HG03139 (cell line): ENCODE measurements around the gene PDZD8.
"Not testable (repeated sequence)": the region's sequence is repeated elsewhere in the genome, so short reads cannot be mapped to it uniquely, and the experiment has no call there.

Source experiments
- ATAC-seq: cut with Tn5 transposase; IDR thresholded peaks from one replicate; pipeline ENCODE4 v1.9.1; 2021; ENCODE audit not compliant: unreplicated experiment

Gene PDZD8

DNA sequence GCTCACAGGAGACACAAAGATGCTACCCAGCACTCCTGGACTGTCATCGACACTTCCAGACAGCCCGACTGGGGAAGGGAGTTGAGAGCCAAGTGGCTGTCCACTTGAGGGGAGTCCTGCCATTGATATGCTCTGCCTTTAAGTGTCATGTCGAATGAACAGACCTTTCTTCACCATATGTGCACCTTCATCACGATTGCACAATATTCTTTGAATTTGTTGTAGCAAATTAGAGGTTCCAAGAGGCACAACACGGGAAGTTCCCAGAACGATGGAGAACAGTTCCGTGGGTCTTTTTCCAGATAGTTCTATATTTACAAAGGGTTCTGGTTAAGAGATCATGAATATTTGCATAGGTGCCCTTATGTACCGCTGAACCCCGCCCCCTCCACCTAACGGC lies 118.3 kb downstream of the PDZD8 start:
- ATAC-seq, result no peak

DNA sequence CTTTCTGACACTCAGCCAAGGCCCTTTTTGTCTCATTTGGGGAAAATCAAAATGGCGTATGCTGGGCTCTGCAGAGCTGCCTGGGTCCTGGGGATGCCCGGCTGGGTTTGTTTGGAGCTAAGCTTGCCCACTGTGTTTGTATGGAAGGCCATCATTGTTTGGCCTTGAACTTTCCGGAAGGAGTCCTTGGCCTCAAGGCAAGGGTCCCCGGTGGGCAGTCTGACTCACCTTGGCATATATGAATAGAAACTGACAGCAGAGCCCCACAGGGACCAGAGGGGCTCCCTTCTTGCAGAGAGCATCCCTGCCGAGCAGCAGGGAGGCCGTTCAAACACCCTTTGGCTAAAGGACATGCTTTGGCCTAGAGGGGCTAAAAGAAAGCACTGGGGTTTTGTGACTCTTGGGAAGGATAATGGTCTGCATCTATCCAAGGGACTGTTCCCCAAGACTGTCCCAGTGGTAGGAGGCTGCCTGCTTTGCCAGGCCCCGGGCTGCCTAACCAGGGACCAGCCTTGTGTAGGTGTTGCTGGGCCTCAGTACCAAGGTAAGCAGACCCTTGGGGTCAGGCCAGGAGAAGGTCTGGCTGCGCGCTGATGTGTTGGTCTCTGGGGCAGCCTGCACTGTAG lies 119.3 kb downstream of the PDZD8 start:
- no peak for ATAC-seq

DNA sequence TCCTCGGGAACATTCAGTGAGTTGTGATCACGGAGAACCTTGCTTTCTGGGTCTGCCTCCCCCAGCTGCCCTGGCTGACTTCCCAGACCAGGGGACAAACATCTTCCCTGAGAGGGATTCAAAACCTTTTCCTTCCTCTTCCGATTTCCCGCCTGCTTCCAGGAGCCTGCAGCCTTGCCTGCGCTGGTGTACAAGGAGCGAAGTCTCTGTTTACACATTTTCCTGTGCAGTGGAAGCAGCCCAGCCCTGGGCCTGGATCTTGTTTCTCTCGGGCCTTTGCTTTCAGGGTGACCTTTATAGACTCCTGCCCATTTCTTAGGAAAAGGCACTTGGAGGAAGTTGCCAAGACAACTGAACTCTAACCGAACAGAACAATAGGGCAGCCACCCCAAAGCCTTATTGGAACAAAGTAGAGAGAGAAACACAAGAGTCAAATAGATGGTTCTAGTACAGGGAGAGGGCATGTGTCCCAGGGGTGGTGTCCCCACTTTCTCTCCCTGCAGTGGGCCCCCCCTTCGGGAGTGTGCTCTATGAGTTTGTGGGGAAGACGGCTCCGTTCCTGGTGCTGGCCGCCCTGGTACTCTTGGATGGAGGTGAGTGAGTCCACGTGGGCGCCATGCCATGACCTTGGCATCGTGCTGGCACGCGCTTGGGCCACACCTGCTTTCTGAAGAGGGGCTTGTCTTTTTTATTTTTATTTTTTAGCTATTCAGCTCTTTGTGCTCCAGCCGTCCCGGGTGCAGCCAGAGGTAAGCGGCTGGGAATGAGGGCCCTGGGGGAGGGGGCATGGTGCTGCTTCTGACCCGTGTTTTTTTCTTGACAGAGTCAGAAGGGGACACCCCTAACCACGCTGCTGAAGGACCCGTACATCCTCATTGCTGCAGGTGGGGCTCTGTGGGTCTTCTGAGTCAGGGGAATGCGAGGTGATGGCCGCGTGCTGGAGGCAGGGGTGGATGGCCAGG lies 120.2 kb downstream of the PDZD8 start:
- ATAC-seq, result no peak

DNA sequence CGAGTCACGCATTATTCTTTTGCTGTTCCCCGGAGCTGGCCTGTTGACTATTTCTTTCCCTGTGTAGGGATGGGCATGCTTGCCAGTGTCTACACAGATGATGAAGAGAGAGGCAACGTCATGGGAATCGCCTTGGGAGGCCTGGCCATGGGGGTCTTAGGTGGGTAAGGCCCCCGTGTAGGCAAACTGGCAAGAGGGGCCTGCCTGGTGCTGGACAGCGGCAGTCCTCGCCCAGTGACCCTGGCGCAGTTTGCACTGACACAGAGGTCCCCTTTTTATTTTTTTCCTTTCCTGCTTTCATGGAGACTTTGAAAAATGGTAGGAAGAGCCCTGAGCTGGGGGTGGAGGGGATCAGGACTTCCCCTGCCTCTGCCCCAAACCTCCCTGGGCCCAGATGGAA lies 120.9 kb downstream of the PDZD8 start:
- no peak for ATAC-seq

DNA sequence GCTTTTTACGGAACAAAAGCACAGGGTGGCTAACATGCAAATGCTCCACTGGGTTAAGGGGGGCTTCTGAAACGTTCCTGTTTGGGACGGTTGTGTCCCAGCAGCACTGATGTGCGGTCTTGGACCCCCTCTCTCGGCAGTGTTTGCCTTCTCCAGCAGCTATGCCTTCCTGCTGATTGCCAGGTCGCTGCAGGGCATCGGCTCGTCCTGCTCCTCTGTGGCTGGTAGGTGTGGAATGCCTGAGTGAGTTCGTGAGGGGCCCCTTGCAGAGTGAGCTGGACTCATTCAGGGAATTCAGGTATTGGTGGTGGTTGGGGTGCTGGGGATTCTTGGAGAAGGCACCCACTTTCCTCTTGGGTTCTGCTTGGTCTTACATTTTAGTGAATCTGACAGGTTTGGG lies 121.3 kb downstream of the PDZD8 start:
- no peak for ATAC-seq

DNA sequence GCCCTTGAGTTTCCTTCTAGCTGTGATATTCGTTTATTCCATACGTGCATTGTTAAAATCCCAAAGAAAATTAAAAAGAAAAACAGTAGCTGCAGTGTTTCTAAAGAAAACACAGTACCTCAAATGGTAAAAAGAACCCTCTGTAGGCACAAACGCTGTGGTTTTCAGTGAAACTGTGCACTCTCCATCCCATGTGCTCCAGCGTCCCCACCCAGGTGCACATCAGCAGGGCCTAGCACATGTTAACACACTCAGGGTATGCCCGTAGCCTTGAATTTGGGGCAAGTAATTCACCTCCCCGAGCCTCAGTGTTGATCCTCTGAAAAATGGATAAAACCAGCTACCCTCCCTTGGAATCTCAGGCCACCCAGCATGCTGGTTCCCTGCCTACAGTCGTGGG lies 124.8 kb downstream of the PDZD8 start:
- no peak for ATAC-seq

DNA sequence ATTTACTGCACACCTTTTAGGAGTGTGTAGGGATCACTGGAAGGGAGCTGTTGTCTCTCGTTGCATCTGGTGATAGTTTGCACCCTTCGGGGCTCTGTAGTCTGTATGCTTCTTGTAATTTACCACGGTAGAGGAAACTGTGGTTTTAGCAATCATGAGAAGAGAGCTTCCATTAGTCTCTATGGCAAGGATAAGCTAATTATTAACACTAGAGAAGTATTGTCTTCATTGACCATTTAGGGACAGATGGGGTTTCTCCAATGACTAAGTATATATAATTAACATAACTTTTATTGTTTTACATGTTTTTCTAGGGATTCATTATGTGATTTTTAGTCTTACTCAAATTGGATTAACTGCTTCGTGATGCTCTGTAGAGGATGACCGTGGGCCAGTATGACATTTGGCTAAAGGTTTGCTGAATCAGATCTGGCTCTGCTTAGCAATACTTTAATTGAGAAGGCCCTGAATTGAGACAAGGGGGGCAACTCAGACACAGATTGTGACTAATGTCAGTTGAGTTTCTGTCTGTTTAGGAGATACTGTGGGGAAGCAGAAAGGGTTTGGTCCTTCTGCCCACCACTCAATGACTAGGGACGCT lies 125.6 kb downstream of the PDZD8 start:
- ATAC-seq, result no peak

DNA sequence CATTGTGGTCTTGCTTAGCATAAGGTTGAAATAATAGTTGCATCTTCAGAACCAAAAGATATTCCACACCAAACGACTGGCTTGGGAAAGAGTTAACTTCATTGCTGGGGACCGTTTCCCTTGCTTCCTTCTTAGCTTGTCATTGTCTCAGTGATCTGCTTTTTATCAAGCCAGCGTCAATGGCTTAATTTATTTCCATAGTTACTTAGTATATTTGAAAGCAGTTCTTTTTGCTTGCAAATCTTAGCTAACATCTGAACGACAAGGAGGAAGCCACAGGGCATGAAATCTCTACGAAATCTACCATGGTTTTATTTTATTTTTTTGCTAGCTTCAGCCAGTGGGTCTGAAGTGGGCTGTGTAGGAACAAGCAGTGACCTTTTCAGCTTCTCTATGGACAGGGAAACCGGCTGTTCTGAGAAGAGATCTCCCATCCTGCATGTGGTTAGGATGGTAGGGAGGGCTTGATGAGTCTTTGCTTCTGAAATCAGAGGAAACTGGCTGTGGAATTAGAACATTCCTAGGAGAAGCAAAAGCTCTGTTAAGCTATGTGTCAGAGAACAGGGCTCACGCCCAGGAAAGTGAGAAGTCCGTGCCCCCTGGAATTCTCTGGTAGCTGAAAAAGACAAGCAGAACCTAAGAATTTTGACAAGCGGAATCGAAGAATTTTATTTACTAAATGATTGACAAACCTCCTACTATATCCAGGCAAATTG lies 126.3 kb downstream of the PDZD8 start:
- no peak for ATAC-seq

DNA sequence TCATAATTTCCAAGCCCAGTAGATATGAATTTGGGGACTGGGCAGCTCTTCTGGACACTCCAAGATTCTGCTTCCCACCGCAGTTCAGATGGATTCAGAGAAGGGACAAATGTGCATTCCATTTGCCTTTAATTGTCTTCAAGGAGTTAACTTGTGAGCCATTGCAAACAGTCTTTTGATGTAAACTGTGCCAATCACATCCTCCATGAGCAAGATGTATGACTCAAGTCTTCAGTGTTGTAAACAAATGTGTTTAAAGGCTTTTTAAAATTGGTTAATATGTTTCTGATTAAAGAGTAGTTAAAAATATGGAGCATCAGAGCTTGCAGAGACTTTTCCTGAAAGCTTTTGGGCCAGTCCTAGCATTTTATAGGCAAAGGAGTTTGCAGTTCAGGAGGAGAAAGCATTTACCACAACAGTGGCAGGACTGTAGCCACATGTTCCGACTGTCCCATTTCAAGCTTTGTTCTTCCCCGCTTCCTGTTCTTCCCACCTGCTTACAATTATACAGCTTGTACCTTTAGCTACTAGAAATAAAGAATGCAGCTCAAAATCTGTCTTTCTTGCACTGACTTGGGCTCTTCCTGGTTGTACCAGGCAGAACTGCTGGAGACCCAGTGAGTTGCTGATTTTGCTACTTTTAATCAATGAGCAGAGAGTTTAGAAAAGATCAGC lies 128.1 kb downstream of the PDZD8 start:
- no peak for ATAC-seq

DNA sequence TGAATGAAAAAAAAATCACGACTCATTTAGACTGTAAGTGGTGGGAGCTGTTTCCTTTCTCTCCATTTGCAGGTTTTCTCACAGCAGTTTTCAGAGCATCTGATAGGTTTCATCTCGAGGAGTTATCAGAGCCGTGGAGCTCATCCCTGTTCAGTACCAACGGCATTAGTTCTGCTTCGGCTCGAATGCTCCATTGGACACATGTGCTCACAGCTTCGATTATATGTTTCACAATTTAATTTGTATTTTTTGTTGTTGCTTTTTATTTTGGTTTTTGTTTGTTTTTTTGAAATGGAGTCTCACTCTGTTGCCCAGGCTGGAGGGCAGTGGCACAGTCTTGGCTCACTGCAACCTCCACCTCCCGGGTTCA lies 132.8 kb downstream of the PDZD8 start:
- no peak for ATAC-seq

DNA sequence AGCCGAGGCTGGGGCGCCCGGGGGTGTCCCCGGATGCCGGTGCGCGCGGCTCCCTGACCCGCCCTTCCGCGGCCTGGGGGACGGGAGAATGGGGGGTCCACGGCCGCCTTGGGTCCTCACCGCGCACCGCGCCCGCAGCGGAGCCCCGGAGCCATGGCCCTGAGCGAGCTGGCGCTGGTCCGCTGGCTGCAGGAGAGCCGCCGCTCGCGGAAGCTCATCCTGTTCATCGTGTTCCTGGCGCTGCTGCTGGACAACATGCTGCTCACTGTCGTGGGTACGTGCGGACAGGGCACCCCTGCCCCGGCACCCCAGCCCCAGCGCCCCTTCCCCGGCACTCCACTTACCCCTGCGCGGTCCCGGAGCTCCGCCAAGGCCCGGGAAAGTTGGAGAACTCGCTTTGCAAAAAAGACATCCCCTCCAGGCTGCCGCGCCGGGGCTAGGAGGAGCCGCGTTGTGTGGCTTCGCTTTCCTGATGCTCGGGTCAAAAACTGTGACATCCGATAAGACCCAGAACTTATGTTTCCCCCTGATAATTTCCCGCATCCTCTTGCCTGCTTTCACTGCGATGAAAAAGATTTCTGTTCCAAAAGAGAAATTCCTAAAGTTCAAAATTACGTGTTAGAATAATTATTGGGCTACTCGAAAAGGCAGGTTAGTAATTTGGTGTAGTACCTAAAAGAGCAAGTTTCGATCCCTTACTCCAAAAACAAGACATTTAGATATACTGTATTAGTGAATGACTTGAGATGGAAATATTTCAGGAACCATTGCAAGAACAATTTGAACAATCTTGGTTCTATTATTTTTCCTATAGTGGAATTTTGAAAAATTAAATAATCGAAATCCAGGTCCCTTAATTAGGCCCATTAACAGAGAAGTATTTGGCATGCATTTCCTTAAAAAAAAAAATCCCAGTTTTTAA lies 133.4 kb downstream of the PDZD8 start:
- ATAC-seq, result no peak

DNA sequence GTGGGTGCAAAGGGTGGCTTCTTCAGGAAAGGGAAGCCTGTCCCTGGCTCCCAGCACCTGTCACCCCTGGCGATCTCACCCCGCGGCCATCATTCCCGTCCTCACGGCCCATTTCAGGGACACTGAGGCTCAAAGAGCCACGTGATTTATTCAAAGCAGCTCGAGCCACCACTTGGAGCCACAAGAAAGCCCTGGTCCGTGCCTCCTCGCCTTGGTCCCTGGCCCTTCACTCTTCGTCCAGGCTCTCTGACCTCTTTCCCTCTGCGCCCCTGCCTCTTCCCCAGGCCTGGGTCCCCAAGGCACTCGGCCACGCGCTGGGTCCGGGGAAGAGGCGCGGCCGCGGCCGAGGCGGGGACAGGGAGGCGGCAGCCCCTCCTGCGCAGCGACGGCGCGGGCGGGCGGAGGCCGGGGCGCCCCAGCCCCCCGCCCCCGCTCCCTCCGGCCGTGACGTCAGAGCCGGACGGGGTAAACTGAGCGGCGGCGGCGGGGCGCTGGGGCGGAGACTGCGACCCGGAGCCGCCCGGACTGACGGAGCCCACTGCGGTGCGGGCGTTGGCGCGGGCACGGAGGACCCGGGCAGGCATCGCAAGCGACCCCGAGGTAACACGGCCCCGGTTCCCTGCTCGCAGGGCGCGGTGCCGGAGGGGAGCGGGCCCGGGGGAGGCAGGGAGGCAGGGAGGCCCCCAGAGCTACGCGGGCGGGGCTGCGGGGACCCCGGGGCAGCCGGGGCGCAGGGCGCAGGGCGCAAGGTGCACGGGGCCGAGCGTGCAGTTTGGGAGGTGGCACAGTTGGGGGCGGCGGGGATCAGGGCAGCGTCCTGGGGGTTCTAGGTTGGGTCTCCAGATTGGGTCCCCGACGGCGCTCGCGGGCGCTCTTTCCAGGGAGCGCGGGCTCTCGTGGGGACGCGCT lies 134.4 kb downstream of the PDZD8 start, which contains the start of gene SLC18A2:
Gene SLC18A2 (plus strand): TSS at position 494 of the 909 bp plus-strand sequence. CDS start 580 bp downstream, outside the sequence.
- ATAC-seq, result no peak

DNA sequence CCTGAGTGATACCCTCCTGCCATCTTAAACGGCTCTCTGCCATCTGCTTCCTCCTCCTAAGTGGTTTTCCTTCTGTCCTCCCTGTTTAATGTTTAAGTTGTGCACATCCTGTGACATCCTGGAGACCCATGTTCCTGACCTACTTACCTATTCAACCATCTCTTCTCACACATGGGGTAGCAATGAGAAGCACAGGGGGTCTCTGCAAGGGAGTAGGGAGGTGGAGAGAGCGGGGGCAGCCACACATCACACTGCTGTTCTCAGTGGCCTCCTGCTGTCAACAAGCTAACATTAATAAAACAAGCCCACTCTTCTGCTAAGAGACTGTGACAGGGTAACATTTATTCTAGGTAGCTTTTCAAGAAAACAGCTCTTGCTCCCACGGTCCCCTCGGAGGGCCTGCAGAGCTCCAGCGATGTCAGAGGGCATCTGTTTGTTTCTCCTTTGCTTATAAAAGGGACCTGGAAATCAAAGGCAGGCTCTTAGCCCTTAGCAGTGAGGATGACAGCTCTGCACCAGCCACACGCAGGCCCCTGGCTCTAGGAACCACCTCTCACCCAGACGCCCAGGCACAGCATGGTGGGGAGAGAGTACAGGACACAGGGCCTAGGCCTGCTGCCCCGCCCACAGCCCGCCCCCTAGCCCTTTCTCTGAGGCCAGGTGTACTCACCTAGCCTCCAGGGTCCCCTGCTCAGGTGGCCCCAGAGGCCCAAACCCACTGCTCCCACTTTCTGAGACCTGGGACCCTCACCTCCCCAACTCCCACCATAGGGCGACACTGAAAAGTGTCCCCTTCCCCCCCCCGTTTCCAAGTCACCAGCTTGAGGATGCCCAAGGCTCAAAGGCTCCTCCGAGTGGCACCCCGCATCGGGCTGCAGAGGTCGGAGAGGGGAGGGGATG lies 135.3 kb downstream of the PDZD8 start:
- ATAC-seq, result no peak

DNA sequence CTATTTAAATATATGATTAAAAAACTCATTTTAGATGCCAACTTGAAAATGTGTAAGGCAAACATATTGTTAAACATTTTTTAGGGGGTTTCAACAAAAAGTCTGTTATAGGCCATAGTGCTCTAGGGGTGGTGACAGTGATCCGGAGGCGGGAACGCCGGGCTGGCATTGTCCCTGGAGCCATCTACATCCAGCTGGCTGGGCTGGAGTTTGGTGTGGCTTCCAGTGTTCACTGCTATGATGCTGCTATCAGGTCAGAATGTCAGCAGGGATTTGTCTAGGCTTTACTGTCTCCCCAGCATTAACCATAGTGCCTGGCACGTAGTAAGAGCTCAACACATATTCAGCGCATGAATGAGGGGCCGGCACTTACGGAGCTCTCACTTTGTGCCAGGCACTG lies 136.2 kb downstream of the PDZD8 start:
- ATAC-seq, result no peak

DNA sequence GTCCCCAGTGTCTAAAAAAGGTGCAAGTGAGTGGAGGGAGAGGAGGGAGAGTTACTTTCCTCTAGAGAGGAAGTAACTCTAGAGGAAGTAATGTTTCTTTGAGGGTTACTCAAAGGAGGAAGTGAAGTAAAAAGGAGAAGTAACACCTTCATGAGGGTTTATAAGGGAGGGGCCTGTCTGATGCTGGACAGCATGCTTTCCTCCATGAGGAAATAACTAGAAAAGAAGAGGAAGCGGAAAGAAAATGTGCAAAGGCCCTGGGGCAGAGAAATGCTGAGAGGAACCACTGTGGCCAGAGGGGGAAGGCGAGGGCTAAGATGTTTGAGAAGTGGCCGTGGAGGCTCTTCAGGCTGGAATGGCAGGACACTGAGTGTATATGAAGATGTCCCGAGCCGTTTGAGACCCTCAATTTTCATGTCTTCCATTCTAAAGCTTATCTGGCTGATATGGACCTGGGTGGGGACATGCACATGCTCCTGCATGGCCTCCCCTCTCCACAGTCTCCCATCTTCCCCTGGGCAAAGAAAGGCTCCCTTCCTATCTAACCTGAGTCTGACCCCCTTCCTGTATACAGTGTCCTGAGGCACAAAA lies 137.7 kb downstream of the PDZD8 start:
- ATAC-seq, result no peak

DNA sequence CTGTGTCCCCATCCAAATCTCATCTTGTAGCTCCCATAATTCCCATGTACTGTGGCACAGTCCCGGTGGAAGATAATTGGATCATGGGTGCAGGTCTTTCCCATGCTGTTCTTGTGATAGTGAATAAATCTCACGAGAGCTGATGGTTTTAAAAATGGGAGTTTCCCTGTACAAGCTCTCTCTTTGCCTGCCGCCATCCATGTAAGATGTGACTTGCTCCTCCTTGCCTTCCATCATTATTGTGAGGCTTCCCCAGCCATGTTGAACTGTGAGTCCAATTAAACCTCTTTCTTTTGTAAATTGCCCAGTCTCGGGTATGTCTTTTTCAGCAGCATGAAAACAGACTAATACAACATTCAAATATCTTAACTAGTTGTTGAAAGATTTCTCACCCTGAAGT lies 145.1 kb downstream of the PDZD8 start:
- ATAC-seq, result not testable (repeated sequence)

DNA sequence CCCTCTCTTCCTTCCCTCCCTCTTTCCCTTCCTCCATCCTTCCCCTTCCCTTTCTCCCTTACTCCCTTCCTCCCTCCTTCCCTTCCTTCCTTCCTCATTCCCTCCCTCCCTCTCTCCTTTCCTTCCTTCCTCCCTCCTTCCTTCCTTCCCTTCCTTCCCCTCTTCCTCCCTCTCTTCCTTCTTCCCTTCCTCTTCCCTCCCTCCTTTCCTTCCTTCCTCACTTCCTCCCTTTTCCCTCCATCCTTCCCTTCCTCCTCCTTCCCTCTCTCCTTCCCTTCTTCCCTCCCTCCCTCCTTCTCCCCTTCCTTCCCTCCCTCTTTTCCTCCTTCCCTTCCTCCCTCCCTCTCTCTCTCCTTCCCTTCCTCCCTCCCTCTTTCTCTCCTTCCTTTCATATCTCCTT lies 147.0 kb downstream of the PDZD8 start:
- no peak for ATAC-seq
